HG03175 (cell line): ENCODE data around the gene ARFGAP1.

ENCODE experiments used
- ATAC-seq: cut with Tn5 transposase; IDR thresholded peaks from one replicate; pipeline ENCODE4 v1.9.1; 2021; ENCODE audit warnings: mild to moderate bottlenecking, moderate library complexity; ENCODE audit not compliant: unreplicated experiment

Gene ARFGAP1

GRCh38 chr20:63289311-63290135 is 16.9 kb downstream of the ARFGAP1 start:
- ATAC-seq, result no peak

DNA sequence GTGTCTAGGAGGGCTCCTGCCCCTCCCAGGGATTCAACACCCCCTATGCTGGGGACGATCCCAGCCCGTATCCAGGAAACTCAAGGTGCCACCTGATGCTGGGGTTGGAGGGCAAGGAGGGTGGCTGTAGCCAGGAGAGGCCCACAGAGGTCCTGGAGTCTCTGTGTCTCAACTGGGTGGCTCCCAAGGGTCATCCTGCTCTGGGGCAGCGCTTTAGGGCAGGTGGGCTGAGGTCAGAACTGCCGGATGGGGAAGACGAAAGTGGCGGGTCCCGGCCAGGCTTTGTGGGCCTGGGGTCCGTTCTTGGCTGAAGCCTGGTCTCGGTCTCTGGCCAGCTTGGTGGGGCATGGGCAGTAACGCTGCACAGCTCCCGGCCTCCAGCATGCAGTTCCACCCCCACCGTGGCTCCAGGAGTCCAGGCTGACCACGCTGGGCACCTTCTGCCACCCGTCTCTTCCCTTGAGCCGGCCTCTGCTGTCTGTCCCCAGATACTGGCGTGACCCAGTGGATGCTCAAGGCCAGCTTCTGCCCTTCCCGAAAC is 17.6 kb downstream of the ARFGAP1 start:
- ATAC-seq, result no peak

DNA sequence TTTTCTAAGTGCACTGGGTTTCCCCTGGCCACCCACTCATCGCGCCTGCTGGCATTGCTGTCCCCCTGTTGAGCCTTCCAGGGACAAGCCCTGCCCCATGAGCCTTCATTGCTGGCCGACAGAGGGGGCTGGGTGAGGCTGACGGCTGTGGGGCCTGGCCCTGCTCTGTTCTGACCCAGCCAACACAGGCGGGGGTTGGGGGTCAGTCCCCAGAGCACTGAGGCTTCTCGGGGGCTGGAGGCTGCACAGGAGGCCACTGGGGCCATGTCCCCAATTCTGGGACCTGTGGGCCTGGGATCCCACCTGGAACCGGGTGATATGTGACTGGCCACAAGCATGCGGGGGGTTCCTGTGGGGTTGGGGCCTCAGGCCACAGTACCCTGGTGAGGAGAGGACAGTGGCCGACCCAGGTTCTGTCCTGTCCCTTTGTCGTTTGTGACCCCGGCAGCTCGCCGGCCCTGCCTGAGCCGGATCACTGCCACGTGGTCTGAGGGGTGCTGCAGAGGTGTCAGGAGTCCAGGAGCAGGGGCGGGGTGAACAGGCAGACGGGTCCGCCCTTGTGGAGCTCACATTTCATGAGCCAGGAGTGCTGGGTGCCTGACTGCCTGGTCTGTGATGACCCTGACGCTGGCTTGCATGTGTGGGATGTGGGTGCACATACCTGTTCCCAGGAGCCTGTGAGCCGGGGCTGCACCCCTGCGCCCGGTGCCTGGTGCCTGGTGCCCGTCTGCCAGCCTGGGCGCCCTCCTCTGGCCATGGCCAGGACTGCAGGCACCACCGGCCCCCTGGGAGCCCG is 18.3 kb downstream of the ARFGAP1 start:
- no peak for ATAC-seq

- no peak for ATAC-seq
Observed at GRCh38 chr20:63291811-63292210, 19.2 kb downstream of the ARFGAP1 start.

GRCh38 chr20:63292292-63292701 is 19.7 kb downstream of the ARFGAP1 start:
- ATAC-seq, result no peak

DNA sequence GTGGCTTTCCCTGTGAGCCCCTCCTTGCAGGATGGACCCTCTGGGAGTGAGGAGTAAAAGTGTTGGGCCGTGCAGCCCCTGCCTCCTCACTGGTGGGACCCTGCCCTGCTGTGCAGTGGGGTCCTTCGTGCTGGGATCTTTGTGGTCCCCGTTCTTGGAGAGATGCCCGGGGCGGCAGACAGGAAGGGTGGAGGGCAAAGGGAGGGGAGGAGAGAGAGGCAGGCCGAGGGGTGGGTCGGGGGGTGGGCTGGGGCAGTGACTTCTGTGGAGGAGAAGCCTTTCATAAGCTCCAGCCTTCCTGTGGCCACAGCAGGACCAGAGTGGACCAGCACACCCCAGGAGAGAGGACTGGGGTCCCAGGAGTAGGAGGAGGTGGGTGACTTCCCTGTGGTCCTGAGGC is 20.3 kb downstream of the ARFGAP1 start, which contains the start of gene COL20A1:
Gene COL20A1 (plus strand): TSS at position 283 of the 400 bp plus-strand sequence. CDS start 1,922 bp downstream, outside the sequence.
- ATAC-seq, result no peak

- no peak for ATAC-seq
Observed at GRCh38 chr20:63293456-63293855, 20.8 kb downstream of the ARFGAP1 start.

- no peak for ATAC-seq
Observed at GRCh38 chr20:63293871-63294535, 21.4 kb downstream of the ARFGAP1 start.

DNA sequence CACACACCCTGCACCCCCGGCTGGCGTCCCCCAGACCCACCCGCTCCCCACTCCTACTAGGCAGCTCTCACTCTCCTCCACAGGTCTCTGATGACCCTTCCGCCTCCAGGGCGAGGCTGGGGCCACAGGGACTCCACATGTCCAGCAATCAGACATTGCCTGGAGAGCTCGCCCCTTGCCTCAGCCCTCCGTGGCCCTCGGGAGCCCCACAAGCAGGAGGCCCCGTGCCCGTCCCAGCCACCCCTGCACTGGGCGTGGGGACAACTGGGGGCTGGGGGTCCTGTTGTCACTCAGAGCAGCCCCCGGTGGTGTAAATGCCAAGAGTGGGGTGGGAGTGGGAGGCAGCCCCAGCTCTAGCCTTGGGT is 21.9 kb downstream of the ARFGAP1 start:
- ATAC-seq, result no peak

DNA sequence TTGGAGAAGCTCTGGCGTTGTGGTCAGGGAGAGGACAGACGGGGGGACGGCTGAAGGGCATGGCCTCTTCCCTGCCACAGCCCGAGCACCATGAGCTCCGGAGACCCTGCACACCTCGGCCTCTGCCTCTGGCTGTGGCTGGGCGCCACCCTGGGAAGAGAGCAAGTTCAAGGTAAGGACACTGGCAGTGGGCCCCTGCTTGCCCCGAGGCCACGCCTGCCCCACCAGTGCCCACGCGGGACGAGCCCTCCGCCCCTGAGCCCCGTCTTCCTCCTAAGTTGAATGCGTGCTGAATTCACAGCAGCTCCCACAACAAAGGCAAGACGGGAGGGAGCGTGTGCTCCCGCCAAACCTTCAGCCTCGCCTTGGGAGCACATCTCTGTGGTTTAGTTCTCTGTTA is 22.4 kb downstream of the ARFGAP1 start:
- ATAC-seq, result no peak

DNA sequence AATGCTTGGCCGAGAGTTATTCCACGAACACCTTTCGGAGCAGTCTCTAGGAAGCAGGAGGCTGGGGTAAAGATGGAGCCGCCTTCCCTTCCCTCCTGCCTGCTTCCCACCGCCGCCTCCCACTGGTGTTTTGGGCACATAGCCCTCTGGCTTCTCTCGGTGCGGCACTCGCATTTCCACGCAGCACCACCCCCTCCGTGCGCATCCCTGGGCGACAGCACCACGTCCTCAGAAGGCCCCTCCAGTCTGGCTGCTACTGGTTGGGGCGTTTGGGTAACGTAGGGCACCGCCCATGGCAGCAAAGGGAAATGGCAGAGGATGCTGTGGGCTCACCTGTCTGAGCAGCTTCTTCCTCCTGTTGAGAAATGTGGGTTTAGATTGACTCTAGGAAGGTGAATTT is 22.8 kb downstream of the ARFGAP1 start:
- no peak for ATAC-seq

- ATAC-seq, result no peak
Observed at GRCh38 chr20:63295846-63296245, 23.2 kb downstream of the ARFGAP1 start.

- no peak for ATAC-seq
Observed at GRCh38 chr20:63296531-63297299, 24.1 kb downstream of the ARFGAP1 start.

GRCh38 chr20:63297371-63297781 is 24.8 kb downstream of the ARFGAP1 start:
- no peak for ATAC-seq

DNA sequence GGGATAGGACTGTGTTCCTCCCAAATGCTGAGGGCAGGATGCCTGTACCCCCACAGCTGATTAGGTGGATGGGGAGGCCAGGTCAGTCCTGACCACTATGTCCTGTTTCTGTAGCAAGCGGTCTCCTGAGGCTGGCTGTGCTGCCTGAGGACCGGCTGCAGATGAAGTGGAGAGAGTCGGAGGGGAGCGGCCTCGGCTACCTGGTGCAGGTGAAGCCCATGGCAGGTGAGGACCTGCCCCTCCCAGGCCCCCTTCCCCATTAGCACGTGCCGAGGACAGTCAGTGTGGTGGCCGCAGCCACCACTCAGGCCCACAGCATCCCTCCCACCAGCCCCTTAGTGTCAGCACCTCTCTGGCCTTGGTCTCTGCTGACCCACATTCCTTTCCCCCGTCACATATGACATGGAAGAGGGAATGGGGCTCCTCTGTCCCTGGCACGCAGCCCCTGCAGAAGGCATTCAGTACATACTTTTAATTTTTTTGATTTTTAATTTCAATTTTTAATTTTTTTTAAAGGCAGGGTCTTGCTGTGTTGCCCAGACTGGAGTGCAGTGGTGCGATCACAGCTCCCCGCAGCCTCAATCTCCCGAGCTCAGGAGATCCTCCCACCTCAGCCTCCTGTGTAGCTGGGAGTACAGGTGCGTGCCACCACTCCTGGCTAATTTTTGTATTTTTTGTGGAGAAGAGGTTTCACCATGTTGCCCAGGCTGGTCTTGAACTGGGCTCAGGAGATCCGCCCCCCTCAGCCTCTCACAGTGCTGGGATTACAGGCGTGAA is 25.4 kb downstream of the ARFGAP1 start:
- ATAC-seq, result no peak

GRCh38 chr20:63298731-63299312 is 26.2 kb downstream of the ARFGAP1 start:
- no peak for ATAC-seq

DNA sequence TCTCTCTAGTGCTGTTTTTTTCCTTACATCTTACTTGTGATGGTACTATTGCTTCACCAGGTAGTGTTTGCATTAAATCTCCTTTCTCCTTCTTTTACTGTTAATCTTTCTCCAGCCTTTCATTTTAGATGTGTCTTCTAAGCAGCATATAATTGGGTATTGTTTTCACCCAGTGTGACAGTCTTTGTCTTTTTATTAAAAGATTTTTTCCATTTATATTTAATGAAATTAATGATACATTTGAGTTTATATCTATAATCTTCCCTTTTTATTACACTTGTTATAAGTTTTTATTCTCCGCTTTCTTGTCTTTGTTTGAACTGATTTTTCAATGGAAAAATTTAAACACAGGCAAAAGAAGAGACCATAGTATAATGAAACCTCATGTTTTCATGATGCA is 29.1 kb downstream of the ARFGAP1 start:
- no peak for ATAC-seq

DNA sequence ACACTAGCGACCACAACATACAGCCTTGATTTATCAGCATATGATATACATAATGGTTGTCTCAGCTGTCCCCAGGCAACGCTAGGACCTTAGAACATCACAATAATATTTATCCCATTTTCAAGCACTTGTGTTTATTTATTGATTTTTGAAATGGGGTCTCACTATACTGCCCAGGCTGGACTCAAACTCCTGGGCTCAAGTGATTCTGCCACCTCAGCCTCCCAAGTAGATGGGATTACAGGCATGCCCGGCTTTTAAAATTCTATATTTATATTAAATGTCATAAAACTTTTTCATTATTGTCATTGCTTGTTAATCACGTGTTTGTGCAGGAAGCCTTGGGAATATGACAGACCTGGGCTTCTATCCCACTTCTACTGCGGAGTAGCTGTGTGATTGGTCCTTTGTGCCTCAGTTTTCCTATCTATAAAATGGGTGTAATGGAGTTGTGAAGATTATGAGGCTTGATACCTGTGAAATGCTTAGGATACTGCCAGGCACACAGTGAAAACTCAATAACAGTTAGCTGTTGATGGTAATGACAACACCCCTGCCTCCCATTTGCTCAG is 30.6 kb downstream of the ARFGAP1 start:
- no peak for ATAC-seq

- ATAC-seq, result no peak
Observed at GRCh38 chr20:63305393-63305792, 32.8 kb downstream of the ARFGAP1 start.
